Bronchial epithelial cell (primary cell): ENCODE results near the gene UNC5A. TPM values are rescaled to one million over a fixed set of nuclear protein-coding genes. Genes with fewer than 3 reads are reported as not detected.

Source experiments
- DNase-seq: peaks from one replicate; pipeline ENCODE4 v3.0.0-alpha.2; 2010; ENCODE audit warnings: low read depth
- FAIRE-seq: peaks from 2 replicates; lab custom pipeline; 2011; peaks lifted over from hg19 to GRCh38; lab: Jason Lieb, UNC
- H3K27me3 ChIP-seq: 2 replicates; pipeline ENCODE4 v1.5.1; 2011; ENCODE audit warnings: low read length; ENCODE audit not compliant: control insufficient read depth, insufficient read depth
- H3K36me3 ChIP-seq: 2 replicates; pipeline ENCODE4 v1.5.1; 2011; ENCODE audit warnings: low read length; ENCODE audit not compliant: control insufficient read depth, insufficient read depth
- H3K4me3 ChIP-seq: 2 replicates; pipeline ENCODE4 v1.5.1; 2011; ENCODE audit warnings: mild to moderate bottlenecking, low read depth, low read length, control low read depth
- CTCF ChIP-seq: IDR thresholded peaks from 2 replicates; pipeline ENCODE4 v1.5.1; 2011; ENCODE audit warnings: mild to moderate bottlenecking, moderate library complexity, low read length, control low read depth, inconsistent platforms; ENCODE audit not compliant: insufficient read depth, severe bottlenecking
- total RNA-seq: library from RNA; depleted of rRNA; stranded (reverse); fragments of >200 nt; gene quantifications from 2 replicates; pipeline ENCODE4 v1.2.1, GENCODE V29; 2014

Gene UNC5A
- total RNA-seq, 1 donor from 2014 or later = not detected

- FAIRE-seq (no peak), DNase-seq (no peak)
- Histone ChIP-seq H3K27me3 (peaks cover 11% of the 10 kb centered on the region), H3K36me3 (no peaks in the 10 kb centered on the region), H3K4me3 (no peak overlapping the region)
- no peak for TF ChIP-seq CTCF
These were observed 8.2 kb downstream of the UNC5A start for GRCh38 chr5:176818391-176819098.

- Histone ChIP-seq H3K4me3 (no peak overlapping the region), H3K27me3 (peaks cover 11% of the 10 kb centered on the region), H3K36me3 (no peaks in the 10 kb centered on the region)
- no peak for FAIRE-seq
- DNase-seq = no peak
- no peak for TF ChIP-seq CTCF
These were observed 9.1 kb downstream of the UNC5A start for GRCh38 chr5:176819476-176819875.

GRCh38 chr5:176820937-176821336 lies 10.6 kb downstream of the UNC5A start:
- DNase-seq = peak; percentile 32
- TF ChIP-seq CTCF = no peak
- H3K27me3 ChIP-seq = peaks cover 5% of the 10 kb centered on the region
- FAIRE-seq = no peak
- no peak overlapping the region for H3K4me3 ChIP-seq
- H3K36me3 ChIP-seq = no peaks in the 10 kb centered on the region

GRCh38 chr5:176821441-176821840 lies 11.1 kb downstream of the UNC5A start:
- no peak for FAIRE-seq

GRCh38 chr5:176822041-176822792 lies 11.9 kb downstream of the UNC5A start:
- peak; percentile 84 for DNase-seq
- no peak for TF ChIP-seq CTCF
- peak; percentile 40 for FAIRE-seq
- H3K36me3 ChIP-seq = no peaks in the 10 kb centered on the region
- H3K27me3 ChIP-seq = peaks cover under 1% of the 10 kb centered on the region
- no peak overlapping the region for H3K4me3 ChIP-seq

More at GRCh38 chr5:176821441-176821840, 11.1 kb downstream of the UNC5A start:
- TF ChIP-seq CTCF = no peak
- no peak for DNase-seq
- Histone ChIP-seq H3K27me3 (peaks cover 3% of the 10 kb centered on the region), H3K36me3 (no peaks in the 10 kb centered on the region), H3K4me3 (no peak overlapping the region)
